Measurements from ENCODE around the gene HCFC2.
"Not testable (repeated sequence)": the region's sequence is repeated elsewhere in the genome, so short reads cannot be mapped to it uniquely, and the experiment has no call there.

The HCFC2 gene

GRCh38 chr12:104064031-104064841 is at the start of gene HCFC2:
TSS of gene HCFC2 (plus strand) at chr12:104064531. CDS start at chr12:104064561, 30 bp downstream.
- peak; percentile 82 for DNase-seq (ENCODE audit: low spot score)

GRCh38 chr12:104021862-104022261 is 42.5 kb upstream of the HCFC2 start:
- DNase-seq (ENCODE audit: low spot score): not testable (repeated sequence)

- no peak for DNase-seq (ENCODE audit: low spot score)
Measured at GRCh38 chr12:104022786-104023185, 41.5 kb upstream of the HCFC2 start.

DNA sequence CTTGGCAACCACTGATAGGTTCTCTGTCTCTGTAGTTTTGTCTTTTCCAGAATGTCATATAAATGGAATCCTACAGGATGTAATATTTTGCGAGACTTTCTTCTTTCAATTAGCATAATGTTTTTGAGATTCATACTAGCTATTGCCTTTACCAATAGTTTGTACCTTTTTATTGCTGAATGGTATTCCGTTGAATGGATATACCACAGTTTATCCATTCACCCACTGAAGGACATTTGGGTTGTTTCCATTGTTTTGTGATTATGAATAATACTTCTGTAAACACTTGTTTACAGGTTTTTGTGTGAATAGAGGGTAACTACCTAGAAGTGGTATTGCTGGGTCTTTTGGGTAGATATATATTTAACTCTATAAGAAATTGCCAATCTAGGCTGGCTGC is 40.6 kb upstream of the HCFC2 start:
- no peak for DNase-seq (ENCODE audit: low spot score)

DNA sequence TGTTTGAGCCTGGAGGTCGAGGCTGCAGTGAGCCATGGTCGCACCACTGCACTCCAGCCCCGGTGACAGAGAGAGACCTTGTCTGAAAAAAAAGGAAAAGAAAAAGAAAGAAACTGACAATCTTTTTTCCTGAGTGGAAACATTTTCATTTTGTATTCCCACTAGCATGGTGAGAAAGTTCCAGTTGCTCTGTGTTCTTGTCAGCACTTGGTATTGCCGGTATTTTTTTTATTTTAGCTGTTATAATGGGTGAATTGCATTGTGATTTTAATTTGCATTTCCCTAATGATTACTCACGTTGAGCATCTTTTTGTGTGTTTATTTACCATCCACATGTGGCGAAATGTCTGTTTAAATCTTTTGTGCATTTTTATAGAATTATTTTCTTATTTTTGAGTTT is 40.0 kb upstream of the HCFC2 start:
- no peak for DNase-seq (ENCODE audit: low spot score)

- no peak for DNase-seq (ENCODE audit: low spot score)
Measured at GRCh38 chr12:104025771-104026170, 38.6 kb upstream of the HCFC2 start.

GRCh38 chr12:104026841-104027599 is 37.3 kb upstream of the HCFC2 start:
- no peak for DNase-seq (ENCODE audit: low spot score)

GRCh38 chr12:104030596-104030995 is 33.7 kb upstream of the HCFC2 start:
- not testable (repeated sequence) for DNase-seq (ENCODE audit: low spot score)

DNA sequence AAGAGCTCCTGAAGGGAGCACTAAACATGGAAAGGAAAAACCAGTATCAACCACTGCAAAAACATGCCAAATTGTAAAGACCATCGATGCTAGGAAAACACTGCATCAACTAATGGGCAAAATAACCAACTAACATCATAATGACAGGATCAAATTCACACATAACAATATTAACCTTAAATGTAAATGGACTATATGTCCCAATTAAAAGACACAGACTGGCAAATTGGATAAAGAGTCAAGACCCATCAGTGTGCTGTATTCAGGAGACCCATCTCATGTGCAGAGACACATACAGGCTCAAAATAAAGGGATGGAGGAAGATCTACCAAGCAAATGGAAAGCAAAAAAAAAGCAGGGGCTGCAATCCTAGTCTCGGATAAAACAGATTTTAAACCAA is 28.2 kb upstream of the HCFC2 start:
- DNase-seq (ENCODE audit: low spot score): not testable (repeated sequence)

DNA sequence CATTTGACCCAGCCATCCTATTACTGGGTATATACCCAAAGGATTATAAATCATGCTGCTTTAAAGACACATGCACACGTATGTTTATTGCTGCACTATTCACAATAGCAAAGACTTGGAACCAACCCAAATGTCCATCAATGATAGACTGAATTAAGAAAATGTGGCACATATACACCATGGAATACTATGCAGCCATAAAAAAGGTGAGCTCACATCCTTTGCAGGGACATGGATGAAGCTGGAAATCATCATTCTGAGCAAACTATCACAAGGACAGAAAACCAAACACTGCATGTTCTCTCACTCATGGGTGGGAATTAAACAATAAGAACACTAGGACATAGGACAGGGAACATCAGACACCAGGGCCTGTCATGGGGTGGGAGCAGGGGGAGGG is 24.6 kb upstream of the HCFC2 start:
- not testable (repeated sequence) for DNase-seq (ENCODE audit: low spot score)

- DNase-seq (ENCODE audit: low spot score): no peak
Measured at GRCh38 chr12:104042580-104042979, 21.8 kb upstream of the HCFC2 start.

- no peak for DNase-seq (ENCODE audit: low spot score)
Measured at GRCh38 chr12:104044158-104044557, 20.2 kb upstream of the HCFC2 start.

DNA sequence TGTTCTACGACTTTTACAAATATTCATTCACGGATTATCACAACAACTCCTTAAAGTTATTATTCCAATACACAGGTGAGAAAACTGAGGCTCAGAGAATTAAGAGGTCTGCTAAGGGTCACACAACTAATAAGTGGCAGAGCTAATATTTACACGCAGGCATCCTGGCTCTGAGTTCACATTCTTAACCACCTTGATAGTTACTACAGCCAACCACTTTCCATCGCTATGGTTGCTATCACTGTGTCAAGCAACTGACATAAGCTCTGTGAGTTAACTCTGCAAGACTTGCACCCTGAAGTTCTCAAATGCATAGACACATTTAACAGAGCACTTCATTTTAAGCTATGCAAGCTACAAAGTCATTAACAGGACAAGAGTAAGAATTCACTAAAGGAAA is 18.0 kb upstream of the HCFC2 start:
- no peak for DNase-seq (ENCODE audit: low spot score)

GRCh38 chr12:104048162-104048561 is 16.2 kb upstream of the HCFC2 start:
- no peak for DNase-seq (ENCODE audit: low spot score)

DNA sequence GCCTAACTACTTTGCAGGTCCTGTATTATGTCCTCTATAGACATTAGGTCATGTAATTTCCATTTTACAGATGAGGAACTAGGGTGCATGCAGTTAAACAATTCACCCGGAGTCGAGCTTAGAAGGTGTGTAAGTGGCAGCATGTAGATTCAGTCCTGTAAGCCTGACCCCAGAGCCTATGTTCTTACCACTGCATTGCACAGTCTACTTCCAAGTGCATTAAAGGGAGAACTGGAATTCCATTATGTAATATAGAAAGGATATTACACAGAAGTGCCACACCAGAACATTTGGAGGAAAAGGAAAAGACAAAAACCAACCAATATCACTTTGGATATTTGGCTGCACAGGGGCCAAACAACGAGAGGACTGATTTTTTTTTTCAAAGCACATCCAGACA is 15.5 kb upstream of the HCFC2 start:
- DNase-seq (ENCODE audit: low spot score): no peak

- no peak for DNase-seq (ENCODE audit: low spot score)
Measured at GRCh38 chr12:104049278-104049902, 14.9 kb upstream of the HCFC2 start.

DNA sequence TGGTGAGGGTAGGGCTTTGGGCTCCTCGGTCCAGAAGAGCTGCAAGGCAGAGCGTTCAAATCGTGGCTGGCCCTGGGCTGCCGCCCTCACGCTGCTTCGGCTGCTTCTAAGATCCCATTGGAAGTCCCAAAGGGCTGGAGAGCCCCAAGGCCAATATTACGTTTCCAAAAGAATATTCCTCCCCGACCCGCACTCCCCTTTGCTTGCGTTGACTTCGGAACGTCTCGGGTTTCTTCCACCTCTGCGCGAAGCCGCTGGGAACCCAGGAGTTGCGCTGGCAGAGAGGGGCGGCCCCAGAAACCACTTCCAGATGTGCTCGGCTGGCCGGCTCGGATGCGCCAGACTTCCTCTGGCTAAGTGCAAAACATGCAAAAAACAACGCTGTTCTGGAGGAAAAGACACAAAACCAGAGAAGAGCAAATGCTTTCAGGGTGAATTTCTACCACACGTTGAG is 14.4 kb upstream of the HCFC2 start, which contains the start of gene GLT8D2:
Gene GLT8D2, minus strand, starts transcription at position 285 of the 454 bp plus-strand sequence. CDS start 30,539 bp downstream, outside the sequence.
- no peak for DNase-seq (ENCODE audit: low spot score)

- DNase-seq (ENCODE audit: low spot score): no peak
Measured at GRCh38 chr12:104050436-104050835, 13.9 kb upstream of the HCFC2 start.

- no peak for DNase-seq (ENCODE audit: low spot score)
Measured at GRCh38 chr12:104054681-104055346, 9.5 kb upstream of the HCFC2 start.

- no peak for DNase-seq (ENCODE audit: low spot score)
Measured at GRCh38 chr12:104055686-104056388, 8.5 kb upstream of the HCFC2 start.

DNA sequence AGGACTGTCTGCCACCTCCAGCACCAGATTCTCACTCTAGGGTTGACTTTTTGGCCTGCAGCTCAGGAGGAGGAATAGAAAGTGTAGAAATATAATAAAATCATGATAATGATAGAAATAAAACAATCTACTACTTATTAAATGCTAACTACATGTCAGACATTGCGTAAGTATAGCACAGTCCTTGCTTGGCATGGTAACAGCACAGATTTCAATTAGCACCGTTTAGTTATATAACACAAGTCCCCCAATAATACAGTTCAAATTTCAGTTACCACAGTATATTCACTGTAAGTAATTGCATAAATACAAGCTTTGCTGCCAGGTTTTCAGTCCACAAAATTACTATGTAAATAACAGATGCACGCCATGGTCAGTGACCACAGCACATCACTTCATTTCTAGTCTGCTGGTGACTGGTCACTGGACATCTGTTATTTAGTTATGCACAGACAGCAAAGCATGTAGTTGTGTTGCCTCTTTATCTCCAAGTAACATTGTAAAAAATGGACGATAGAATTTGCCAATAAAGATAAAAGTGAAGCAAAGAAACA is 7.8 kb upstream of the HCFC2 start:
- DNase-seq (ENCODE audit: low spot score): no peak

All from CD4-positive, alpha-beta T cell treated with Interleukin-6 at 100 ng/mL for 8 hours (primary cell).